ENCODE data around the gene SYCP3.

GRCh38 chr12:101696251-101697196 is 42.7 kb downstream of the SYCP3 start:
- no peak for TF ChIP-seq EZH2 (IDR thresholded peaks at IDR 0.05; ENCODE audit: insufficient read depth, poor library complexity, severe bottlenecking)
- no peak for TF ChIP-seq EZH2phosphoT487 (IDR thresholded peaks at IDR 0.05; ENCODE audit: insufficient read depth, low read depth)

All from GM23248 (cell line).